Stimulated activated naive CD4-positive, alpha-beta T cell treated with Interleukin-2 at 50 U/mL for 16 hours (primary cell): ENCODE measurements around the gene KIAA1671.

Source experiments
- DNase-seq: peaks from one replicate; lab custom pipeline; 2025; lab: John Stamatoyannopoulos, UW

KIAA1671 gene

GRCh38 chr22:25114369-25115362 lies 162.2 kb downstream of the KIAA1671 start:
- no peak for DNase-seq

- no peak for DNase-seq
These were observed 167.1 kb downstream of the KIAA1671 start for GRCh38 chr22:25119609-25120008.

GRCh38 chr22:25120093-25120561 lies 167.6 kb downstream of the KIAA1671 start:
- DNase-seq, result no peak

- DNase-seq, result no peak
These were observed 168.3 kb downstream of the KIAA1671 start for GRCh38 chr22:25120761-25121212.

- DNase-seq, result no peak
These were observed 169.7 kb downstream of the KIAA1671 start for GRCh38 chr22:25122136-25122764.

GRCh38 chr22:25123677-25124076 lies 171.2 kb downstream of the KIAA1671 start:
- DNase-seq, result no peak

GRCh38 chr22:25125693-25126357 lies 173.3 kb downstream of the KIAA1671 start:
- DNase-seq, result no peak

GRCh38 chr22:25126510-25126909 lies 174.0 kb downstream of the KIAA1671 start:
- DNase-seq, result no peak

- DNase-seq, result no peak
These were observed 174.8 kb downstream of the KIAA1671 start for GRCh38 chr22:25127318-25127717.

- DNase-seq, result no peak
These were observed 177.9 kb downstream of the KIAA1671 start for GRCh38 chr22:25130462-25130861.

GRCh38 chr22:25131198-25131887 lies 178.8 kb downstream of the KIAA1671 start:
- DNase-seq, result no peak

GRCh38 chr22:25134028-25134427 lies 181.5 kb downstream of the KIAA1671 start:
- no peak for DNase-seq

- no peak for DNase-seq
These were observed 181.9 kb downstream of the KIAA1671 start for GRCh38 chr22:25134451-25134850.

- DNase-seq, result no peak
These were observed 184.5 kb downstream of the KIAA1671 start for GRCh38 chr22:25136953-25137576.

- DNase-seq, result no peak
These were observed 185.3 kb downstream of the KIAA1671 start for GRCh38 chr22:25137577-25138525.

- DNase-seq, result no peak
These were observed 186.5 kb downstream of the KIAA1671 start for GRCh38 chr22:25139062-25139461.

- no peak for DNase-seq
These were observed 189.6 kb downstream of the KIAA1671 start for GRCh38 chr22:25142102-25142501.

- DNase-seq, result no peak
These were observed 190.9 kb downstream of the KIAA1671 start for GRCh38 chr22:25143156-25144076.

GRCh38 chr22:25144522-25144921 lies 192.0 kb downstream of the KIAA1671 start:
- no peak for DNase-seq
